Sigmoid colon (tissue), 7 donors: ENCODE results near the gene NELFA. TPM values are rescaled to one million over a fixed set of nuclear protein-coding genes. Genes with fewer than 3 reads are reported as not detected.
A peak's percentile ranks its signal among the peaks of the same experiment; 100 is the strongest.

ENCODE experiments used
- DNase-seq: peaks from one replicate; pipeline ENCODE4 v3.0.0-alpha.2; 2019
- H3K27ac ChIP-seq, 4 donors: fragments of 200-600 bp; sonication (generic); one replicate each; pipeline ENCODE4 v1.5.1; 2016 to 2019; ENCODE audit warnings: mild to moderate bottlenecking in 1 of 4
- H3K27me3 ChIP-seq, 3 donors: fragments of 200-600 bp; sonication (generic); one replicate each; pipeline ENCODE4 v1.5.1; 2019; ENCODE audit warnings: mild to moderate bottlenecking in 1 of 3
- H3K36me3 ChIP-seq, 4 donors: fragments of 200-600 bp; sonication (generic); one replicate each; pipeline ENCODE4 v1.5.1; 2016 to 2019
- H3K4me1 ChIP-seq, 4 donors: fragments of 200-600 bp; sonication (generic); one replicate each; pipeline ENCODE4 v1.5.1; 2017 to 2019
- H3K4me3 ChIP-seq, 4 donors: fragments of 200-600 bp; sonication (generic); one replicate each; pipeline ENCODE4 v1.5.1; 2017 to 2019; ENCODE audit warnings: mild to moderate bottlenecking in 2 of 4, moderate library complexity in 1 of 4
- H3K9me3 ChIP-seq, 4 donors: fragments of 200-600 bp in 3 of 4; sonication (generic) in 3 of 4; one replicate each; pipeline versions ENCODE4 v1.5.1 to v1.6.1; 2013 to 2019
- CTCF ChIP-seq, 4 experiments: fragments of 450-650 bp in 3 of 4; fragments of 200-600 bp in 1 of 4; IDR thresholded peaks; one replicate each; pipeline ENCODE4 v1.5.1; 2016 to 2019; ENCODE audit warnings: antibody characterized with exemption in 4 of 4, mild to moderate bottlenecking in 3 of 4, moderate library complexity in 2 of 4
- EP300 ChIP-seq, 4 donors: sonication (generic); formaldehyde crosslinking; IDR thresholded peaks; one replicate each; pipeline ENCODE4 v1.6.1; 2017; ENCODE audit warnings: antibody characterized with exemption in 4 of 4
- POLR2A ChIP-seq, 2 donors: fragments of 450-650 bp; IDR thresholded peaks; one replicate each; pipeline ENCODE4 v1.6.1; 2016; ENCODE audit warnings: antibody characterized with exemption in 2 of 2, mild to moderate bottlenecking in 2 of 2, moderate library complexity in 2 of 2
- POLR2AphosphoS5 ChIP-seq, 4 donors: sonication (generic); formaldehyde crosslinking; IDR thresholded peaks; one replicate each; pipeline ENCODE4 v1.6.1; 2017; ENCODE audit warnings: antibody characterized with exemption in 4 of 4
- WGBS, 2 donors: extraction: QIAGEN DNeasy Blood & Tissue Kit; methylation state at CpG; one replicate each; pipeline ENCODE4 v1.1.7; 2013; 5-methylcytosine and 5-hydroxymethylcytosine counted together
- intact Hi-C: fragments of 100-400 bp; cut with DNase I; formaldehyde crosslinking; loops from one replicate; pipeline ENCODE4 v1.15.1; 2023
- polyA plus RNA-seq, 3 donors: library from polyadenylated mRNA; stranded (reverse); fragments of 200-250 nt; gene quantifications; one replicate each; pipeline ENCODE4 v1.2.3, GENCODE V29; 2013
- total RNA-seq, 4 donors: library from RNA; depleted of rRNA; stranded (reverse); fragments of >200 nt; gene quantifications; one replicate each; pipeline ENCODE4 v1.1.0, GENCODE V29; 2016
- donor health status: healthy with polysubstance abuse.
- donor health status: Bipolar disorder and iron deficiency.
- donor health status: healthy.

NELFA gene
- total and polyA plus RNA-seq, 7 donors, result 13.8 to 27.4 (median 15.3) TPM

- no peak for DNase-seq
- TF ChIP-seq POLR2A (IDR thresholded peaks at IDR 0.05) (no peak), POLR2AphosphoS5 (IDR thresholded peaks at IDR 0.05) (no peak), EP300 (IDR thresholded peaks at IDR 0.05) (no peak), CTCF (IDR thresholded peaks at IDR 0.05) (peak; percentile 13 to 50 (median 32))
- H3K9me3 ChIP-seq, result no peaks in the 10 kb centered on the region
- WGBS, 2 donors, result 2 to 4% methylated on average over 23 of the region's 23 CpGs
- H3K4me1 ChIP-seq, result peaks cover 0 to 33% (median 22%) of the 10 kb centered on the region in 4 donors
- intact Hi-C loops, result loop anchor here (2.0 kb wide), 1 partner anchor 459 kb away; the partner anchor contains the start of gene RNF4
- no peaks in the 10 kb centered on the region for H3K36me3 ChIP-seq
- H3K4me3 ChIP-seq, result peak overlapping the region; percentile 75 to 99 (median 88)
- no peaks in the 10 kb centered on the region for H3K27me3 ChIP-seq
- peak overlapping the region; percentile 92 to 99 (median 96) for H3K27ac ChIP-seq
These were observed 968 bp upstream of the NELFA start for GRCh38 chr4:2009651-2010233.

GRCh38 chr4:2008671-2008920, 178 bp downstream of the NELFA start:
- DNase-seq, result no peak
- Histone ChIP-seq H3K9me3 (no peaks in the 10 kb centered on the region), H3K27ac (peak overlapping the region; percentile 92 to 99 (median 96)), H3K27me3 (no peaks in the 10 kb centered on the region), H3K4me1 (peaks cover 0 to 33% (median 22%) of the 10 kb centered on the region in 4 donors), H3K36me3 (peaks cover 0 to 9% (median 0%) of the 10 kb centered on the region in 4 donors), H3K4me3 (peak overlapping the region; percentile 75 to 99 (median 88))
- WGBS, 2 donors, result 1% methylated on average over 27 of the region's 27 CpGs
- intact Hi-C loops, result loop anchor here (2.0 kb wide), 1 partner anchor 460 kb away; the partner anchor contains the start of gene RNF4
- TF ChIP-seq POLR2AphosphoS5 (IDR thresholded peaks at IDR 0.05) (no peak), EP300 (IDR thresholded peaks at IDR 0.05) (no peak), POLR2A (IDR thresholded peaks at IDR 0.05) (no peak), CTCF (IDR thresholded peaks at IDR 0.05) (no peak)

GRCh38 chr4:2007804-2008670, 737 bp downstream of the NELFA start:
- intact Hi-C loops, result loop anchor here (2.0 kb wide), 1 partner anchor 461 kb away; the partner anchor contains the start of gene RNF4
- peaks cover 0 to 33% (median 22%) of the 10 kb centered on the region in 4 donors for H3K4me1 ChIP-seq
- peak overlapping the region; percentile 92 to 99 (median 96) for H3K27ac ChIP-seq
- H3K27me3 ChIP-seq, result no peaks in the 10 kb centered on the region
- peaks cover 0 to 14% (median 0%) of the 10 kb centered on the region in 4 donors for H3K36me3 ChIP-seq
- 1% methylated on average over 57 of the region's 57 CpGs for WGBS, 2 donors
- H3K4me3 ChIP-seq, result peak overlapping the region; percentile 75 to 99 (median 88)
- TF ChIP-seq POLR2AphosphoS5 (IDR thresholded peaks at IDR 0.05), result no peak
- no peak for TF ChIP-seq EP300 (IDR thresholded peaks at IDR 0.05)
- no peak for TF ChIP-seq POLR2A (IDR thresholded peaks at IDR 0.05)
- no peak for TF ChIP-seq CTCF (IDR thresholded peaks at IDR 0.05)
- DNase-seq, result no peak
- no peaks in the 10 kb centered on the region for H3K9me3 ChIP-seq

GRCh38 chr4:2006956-2007653, 1.7 kb downstream of the NELFA start:
- no peak for TF ChIP-seq CTCF (IDR thresholded peaks at IDR 0.05)
- TF ChIP-seq POLR2A (IDR thresholded peaks at IDR 0.05), result no peak
- no peak for TF ChIP-seq POLR2AphosphoS5 (IDR thresholded peaks at IDR 0.05)
- no peak for TF ChIP-seq EP300 (IDR thresholded peaks at IDR 0.05)
- 87 to 90% methylated on average over 15 of the region's 15 CpGs for WGBS, 2 donors
- Histone ChIP-seq H3K4me1 (peaks cover 0 to 33% (median 22%) of the 10 kb centered on the region in 4 donors), H3K36me3 (peaks cover 0 to 14% (median 0%) of the 10 kb centered on the region in 4 donors), H3K9me3 (no peaks in the 10 kb centered on the region), H3K4me3 (peak overlapping the region; percentile 75 to 99 (median 88)), H3K27me3 (no peaks in the 10 kb centered on the region), H3K27ac (no peak overlapping the region)
- intact Hi-C loops, result no loop called here
- DNase-seq, result no peak
